ENCODE results near the gene TAOK3. TPM values are rescaled to one million over a fixed set of nuclear protein-coding genes. Genes with fewer than 3 reads are reported as not detected.
"Not testable (repeated sequence)": the region's sequence is repeated elsewhere in the genome, so short reads cannot be mapped to it uniquely, and the experiment has no call there.

Gene TAOK3
- total RNA-seq, 1 donor: 27.9 TPM

DNA sequence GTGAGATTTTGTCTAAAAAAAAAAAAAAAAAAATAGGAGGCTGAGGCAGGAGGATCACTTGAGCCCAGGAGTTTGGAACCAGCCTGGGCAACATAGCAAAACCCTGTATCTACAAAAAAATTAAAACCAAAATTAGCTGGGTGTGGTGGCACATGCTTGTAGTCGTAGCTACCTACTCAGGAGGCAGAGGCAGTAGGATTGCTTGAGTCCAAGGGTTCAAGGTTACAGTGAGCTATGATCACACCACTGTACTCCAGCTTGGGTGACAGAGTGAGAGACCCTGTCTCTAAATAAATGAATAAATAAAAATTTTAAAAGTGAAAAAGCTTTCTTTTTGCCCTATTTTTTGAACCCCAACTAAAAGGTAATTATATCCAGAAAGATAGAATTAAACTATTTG lies 123.2 kb downstream of the TAOK3 start:
- DNase-seq (ENCODE audit: insufficient read length, low spot score, missing footprints): no peak
- TF ChIP-seq, protein P1, sequence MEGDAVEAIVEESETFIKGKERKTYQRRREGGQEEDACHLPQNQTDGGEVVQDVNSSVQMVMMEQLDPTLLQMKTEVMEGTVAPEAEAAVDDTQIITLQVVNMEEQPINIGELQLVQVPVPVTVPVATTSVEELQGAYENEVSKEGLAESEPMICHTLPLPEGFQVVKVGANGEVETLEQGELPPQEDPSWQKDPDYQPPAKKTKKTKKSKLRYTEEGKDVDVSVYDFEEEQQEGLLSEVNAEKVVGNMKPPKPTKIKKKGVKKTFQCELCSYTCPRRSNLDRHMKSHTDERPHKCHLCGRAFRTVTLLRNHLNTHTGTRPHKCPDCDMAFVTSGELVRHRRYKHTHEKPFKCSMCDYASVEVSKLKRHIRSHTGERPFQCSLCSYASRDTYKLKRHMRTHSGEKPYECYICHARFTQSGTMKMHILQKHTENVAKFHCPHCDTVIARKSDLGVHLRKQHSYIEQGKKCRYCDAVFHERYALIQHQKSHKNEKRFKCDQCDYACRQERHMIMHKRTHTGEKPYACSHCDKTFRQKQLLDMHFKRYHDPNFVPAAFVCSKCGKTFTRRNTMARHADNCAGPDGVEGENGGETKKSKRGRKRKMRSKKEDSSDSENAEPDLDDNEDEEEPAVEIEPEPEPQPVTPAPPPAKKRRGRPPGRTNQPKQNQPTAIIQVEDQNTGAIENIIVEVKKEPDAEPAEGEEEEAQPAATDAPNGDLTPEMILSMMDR (IDR thresholded peaks at IDR 0.05; ENCODE audit: extremely low read depth, low read depth, low read length): no peak
- no peaks in the 10 kb centered on the region for H3K4me1 ChIP-seq (ENCODE audit: insufficient read depth, low read length)
- no peaks in the 10 kb centered on the region for H4K20me1 ChIP-seq (ENCODE audit: insufficient read depth, low read length)
- H3K27ac ChIP-seq (ENCODE audit: low read depth, low read length): no peak overlapping the region
- no peak overlapping the region for H3K4me2 ChIP-seq (ENCODE audit: insufficient read depth, low read length)
- H2AFZ ChIP-seq (ENCODE audit: low read length): no peak overlapping the region
- H3K36me3 ChIP-seq (ENCODE audit: insufficient read depth, low read length): peaks cover 3% of the 10 kb centered on the region
- H3K9me3 ChIP-seq (ENCODE audit: low read depth, low read length): no peaks in the 10 kb centered on the region
- H3K27me3 ChIP-seq (ENCODE audit: insufficient read depth, low read length): no peaks in the 10 kb centered on the region
- H3K4me3 ChIP-seq (ENCODE audit: insufficient read depth, low read length): no peak overlapping the region
- H3K79me2 ChIP-seq (ENCODE audit: insufficient read depth, low read length): no peaks in the 10 kb centered on the region

DNA sequence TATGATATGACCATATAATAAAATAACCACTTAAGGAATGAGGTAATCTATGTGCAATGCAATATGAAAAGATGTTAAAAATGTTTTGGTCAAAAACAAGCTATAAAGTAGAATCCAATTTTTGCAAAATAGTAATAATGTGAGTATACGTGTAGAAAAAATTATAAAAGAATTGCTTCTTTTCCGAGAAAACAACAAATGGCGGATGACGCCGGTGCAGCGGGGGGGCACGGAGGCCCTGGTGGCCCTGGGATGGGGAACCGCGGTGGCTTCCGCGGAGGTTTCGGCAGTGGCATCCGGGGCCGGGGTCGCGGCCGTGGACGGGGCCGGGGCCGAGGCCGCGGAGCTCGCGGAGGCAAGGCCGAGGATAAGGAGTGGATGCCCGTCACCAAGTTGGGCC lies 126.8 kb downstream of the TAOK3 start:
- not testable (repeated sequence) for H3K79me2 ChIP-seq (ENCODE audit: insufficient read depth, low read length)

DNA sequence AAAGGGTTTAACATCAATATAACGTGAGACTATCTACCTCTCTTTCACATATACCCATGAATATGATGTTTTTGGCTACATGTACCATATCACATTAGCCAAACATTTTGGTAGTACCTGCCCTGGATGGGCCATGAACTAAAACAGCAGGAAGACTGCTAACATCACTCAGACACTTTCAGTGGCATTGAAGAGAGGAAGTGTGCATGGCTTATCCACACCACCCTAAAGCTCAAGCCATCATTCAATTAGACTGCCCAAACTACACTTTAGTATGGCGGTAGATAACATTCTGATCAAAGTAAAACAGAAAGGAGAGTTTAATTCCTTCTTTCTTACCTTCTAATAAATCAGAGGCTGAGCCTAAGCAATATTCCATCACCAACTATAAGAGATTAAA lies 133.8 kb downstream of the TAOK3 start:
- H3K27me3 ChIP-seq (ENCODE audit: insufficient read depth, low read length): no peaks in the 10 kb centered on the region
- no peak overlapping the region for H3K27ac ChIP-seq (ENCODE audit: low read depth, low read length)
- peaks cover 9% of the 10 kb centered on the region for H3K4me1 ChIP-seq (ENCODE audit: insufficient read depth, low read length)
- TF ChIP-seq, protein P1 (IDR thresholded peaks at IDR 0.05; ENCODE audit: extremely low read depth, low read depth, low read length): no peak
- no peak for DNase-seq (ENCODE audit: insufficient read length, low spot score, missing footprints)
- peaks cover 11% of the 10 kb centered on the region for H3K36me3 ChIP-seq (ENCODE audit: insufficient read depth, low read length)
- no peak overlapping the region for H2AFZ ChIP-seq (ENCODE audit: low read length)
- no peaks in the 10 kb centered on the region for H3K9me3 ChIP-seq (ENCODE audit: low read depth, low read length)
- H3K4me2 ChIP-seq (ENCODE audit: insufficient read depth, low read length): no peak overlapping the region
- no peaks in the 10 kb centered on the region for H3K79me2 ChIP-seq (ENCODE audit: insufficient read depth, low read length)
- H3K4me3 ChIP-seq (ENCODE audit: insufficient read depth, low read length): no peak overlapping the region
- no peaks in the 10 kb centered on the region for H4K20me1 ChIP-seq (ENCODE audit: insufficient read depth, low read length)

More for the DNA sequence above, 126.8 kb downstream of the TAOK3 start:
- peak; percentile 21 for DNase-seq (ENCODE audit: insufficient read length, low spot score, missing footprints)
- not testable (repeated sequence) for H3K9me3 ChIP-seq (ENCODE audit: low read depth, low read length); H3K4me1 ChIP-seq (ENCODE audit: insufficient read depth, low read length); H3K4me2 ChIP-seq (ENCODE audit: insufficient read depth, low read length); H3K4me3 ChIP-seq (ENCODE audit: insufficient read depth, low read length); H3K27ac ChIP-seq (ENCODE audit: low read depth, low read length); H3K27me3 ChIP-seq (ENCODE audit: insufficient read depth, low read length); H3K36me3 ChIP-seq (ENCODE audit: insufficient read depth, low read length); H2AFZ ChIP-seq (ENCODE audit: low read length); H4K20me1 ChIP-seq (ENCODE audit: insufficient read depth, low read length)

DNA sequence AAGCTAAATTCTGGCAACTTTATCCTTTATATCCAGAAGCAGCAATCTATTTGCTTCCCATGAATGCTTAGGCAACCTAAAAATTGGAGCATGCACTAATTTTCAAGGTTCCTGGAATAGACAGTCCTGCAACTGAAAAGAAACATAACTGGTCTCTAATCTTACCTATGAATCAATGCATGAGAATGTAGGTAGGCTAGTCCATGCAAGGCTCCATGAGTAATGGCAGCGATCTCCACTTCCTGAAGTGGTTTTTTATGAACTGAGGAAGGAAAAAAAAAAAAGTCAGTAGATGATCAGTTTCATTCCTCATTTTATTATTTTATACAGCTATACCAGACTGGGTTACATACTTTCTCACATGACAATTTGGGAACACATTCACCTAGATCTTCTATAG lies 134.8 kb downstream of the TAOK3 start:
- H3K4me3 ChIP-seq (ENCODE audit: insufficient read depth, low read length): no peak overlapping the region
- H2AFZ ChIP-seq (ENCODE audit: low read length): no peak overlapping the region
- no peaks in the 10 kb centered on the region for H4K20me1 ChIP-seq (ENCODE audit: insufficient read depth, low read length)
- no peaks in the 10 kb centered on the region for H3K79me2 ChIP-seq (ENCODE audit: insufficient read depth, low read length)
- no peaks in the 10 kb centered on the region for H3K27me3 ChIP-seq (ENCODE audit: insufficient read depth, low read length)
- TF ChIP-seq, protein P1 (IDR thresholded peaks at IDR 0.05; ENCODE audit: extremely low read depth, low read depth, low read length): no peak
- H3K4me2 ChIP-seq (ENCODE audit: insufficient read depth, low read length): no peak overlapping the region
- peaks cover 9% of the 10 kb centered on the region for H3K4me1 ChIP-seq (ENCODE audit: insufficient read depth, low read length)
- H3K27ac ChIP-seq (ENCODE audit: low read depth, low read length): peak overlapping the region; percentile 30
- H3K36me3 ChIP-seq (ENCODE audit: insufficient read depth, low read length): peaks cover 11% of the 10 kb centered on the region
- DNase-seq (ENCODE audit: insufficient read length, low spot score, missing footprints): no peak
- H3K9me3 ChIP-seq (ENCODE audit: low read depth, low read length): no peaks in the 10 kb centered on the region

Measured in osteoblast (primary cell).